HG02973 (cell line): ENCODE results near the gene CEP41.

Experiments
- ATAC-seq: cut with Tn5 transposase; IDR thresholded peaks from one replicate; pipeline ENCODE4 v1.9.1; 2021; ENCODE audit warnings: moderate library complexity; ENCODE audit not compliant: unreplicated experiment

Gene CEP41

GRCh38 chr7:130372402-130373165 lies 68.2 kb downstream of the CEP41 start:
- ATAC-seq: no peak

DNA sequence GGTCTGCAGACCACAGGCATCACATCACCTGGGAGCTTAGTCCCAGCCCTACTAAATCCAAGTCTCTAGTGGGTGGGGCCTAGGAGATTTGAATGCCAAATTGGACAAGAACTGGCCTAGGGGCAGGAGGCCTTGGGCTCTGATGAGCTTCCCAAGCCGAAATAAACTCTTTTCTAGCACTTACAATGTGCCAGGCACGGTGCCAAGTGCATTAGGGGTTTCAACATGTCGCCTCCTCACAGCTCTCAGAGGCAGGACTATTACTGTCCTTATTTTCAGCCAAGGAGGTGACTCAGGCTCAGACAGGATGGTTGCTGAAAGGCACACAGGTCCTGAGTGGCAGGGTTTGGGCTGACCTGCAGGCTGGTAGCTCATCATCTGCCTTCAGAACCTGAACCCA lies 69.8 kb downstream of the CEP41 start:
- ATAC-seq: no peak

DNA sequence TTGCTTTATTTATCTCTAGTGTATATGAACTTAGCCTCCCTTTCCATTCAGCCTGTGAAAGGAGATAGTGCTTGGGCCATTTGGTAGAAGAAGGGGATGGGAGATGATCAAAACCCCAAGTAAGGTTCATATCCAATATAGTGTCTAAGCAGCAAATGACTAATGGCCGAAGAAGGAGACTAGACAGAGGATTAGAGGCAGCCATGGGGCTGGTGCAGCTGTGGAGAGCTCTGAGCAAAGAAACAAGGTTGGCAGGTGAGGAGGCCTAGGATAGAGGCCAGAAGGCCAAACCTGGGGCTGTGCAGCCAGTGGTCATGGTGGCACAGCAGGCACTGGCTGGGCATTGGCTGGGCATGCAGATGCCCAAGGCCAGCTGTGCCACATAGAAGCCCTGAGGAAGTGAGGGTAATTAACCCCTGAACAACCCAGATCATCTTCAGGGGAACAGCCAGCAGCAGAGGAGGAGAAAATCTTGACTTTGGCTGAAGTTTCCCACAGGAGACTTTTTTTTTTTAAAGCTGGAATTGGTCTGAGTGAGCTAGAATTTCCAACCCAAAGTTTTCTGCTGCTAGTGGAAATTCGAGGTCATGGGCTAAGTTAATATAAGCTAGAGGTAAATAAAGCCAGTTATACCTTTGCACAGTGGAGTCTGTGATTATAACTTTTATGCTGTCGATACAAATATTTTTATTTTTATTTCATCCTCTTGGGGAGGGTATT lies 70.8 kb downstream of the CEP41 start:
- no peak for ATAC-seq

GRCh38 chr7:130369110-130369711 lies 71.6 kb downstream of the CEP41 start:
- ATAC-seq: no peak

DNA sequence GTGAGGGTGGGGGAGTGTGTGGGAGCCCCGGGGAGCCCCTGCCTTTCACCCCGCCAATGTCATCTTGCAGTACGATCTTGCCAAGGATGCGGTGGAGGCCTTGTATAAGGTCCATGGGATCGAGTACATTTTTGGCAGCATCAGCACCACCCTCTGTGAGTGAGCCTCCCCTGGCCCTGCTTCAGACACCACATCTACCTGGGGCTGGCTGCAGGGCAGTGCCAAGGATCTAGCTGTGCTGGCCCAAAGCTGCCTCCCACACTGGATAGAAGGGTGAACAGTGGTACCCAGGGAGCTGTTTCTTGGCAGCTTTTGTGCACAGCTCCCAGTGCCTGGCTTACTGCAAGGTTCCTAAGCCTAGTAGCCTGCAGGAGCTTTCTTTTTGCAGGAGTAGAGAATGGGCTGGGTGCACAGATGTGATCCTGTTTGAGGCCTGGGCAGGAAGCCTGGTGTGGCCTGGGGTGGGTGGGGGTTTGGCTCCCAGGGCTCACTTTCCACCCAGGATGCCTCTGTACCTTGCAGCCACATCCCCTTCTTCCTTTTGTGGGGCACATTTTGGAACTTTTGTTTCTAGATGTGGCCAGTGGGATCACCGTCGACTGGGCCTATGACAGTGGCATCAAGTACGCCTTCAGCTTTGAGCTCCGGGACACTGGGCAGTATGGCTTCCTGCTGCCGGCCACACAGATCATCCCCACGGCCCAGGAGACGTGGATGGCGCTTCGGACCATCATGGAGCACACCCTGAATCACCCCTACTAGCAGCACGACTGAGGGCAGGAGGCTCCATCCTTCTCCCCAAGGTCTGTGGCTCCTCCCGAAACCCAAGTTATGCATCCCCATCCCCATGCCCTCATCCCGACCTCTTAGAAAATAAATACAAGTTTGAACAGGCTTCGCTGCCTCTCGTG lies 72.7 kb downstream of the CEP41 start:
- ATAC-seq: no peak

DNA sequence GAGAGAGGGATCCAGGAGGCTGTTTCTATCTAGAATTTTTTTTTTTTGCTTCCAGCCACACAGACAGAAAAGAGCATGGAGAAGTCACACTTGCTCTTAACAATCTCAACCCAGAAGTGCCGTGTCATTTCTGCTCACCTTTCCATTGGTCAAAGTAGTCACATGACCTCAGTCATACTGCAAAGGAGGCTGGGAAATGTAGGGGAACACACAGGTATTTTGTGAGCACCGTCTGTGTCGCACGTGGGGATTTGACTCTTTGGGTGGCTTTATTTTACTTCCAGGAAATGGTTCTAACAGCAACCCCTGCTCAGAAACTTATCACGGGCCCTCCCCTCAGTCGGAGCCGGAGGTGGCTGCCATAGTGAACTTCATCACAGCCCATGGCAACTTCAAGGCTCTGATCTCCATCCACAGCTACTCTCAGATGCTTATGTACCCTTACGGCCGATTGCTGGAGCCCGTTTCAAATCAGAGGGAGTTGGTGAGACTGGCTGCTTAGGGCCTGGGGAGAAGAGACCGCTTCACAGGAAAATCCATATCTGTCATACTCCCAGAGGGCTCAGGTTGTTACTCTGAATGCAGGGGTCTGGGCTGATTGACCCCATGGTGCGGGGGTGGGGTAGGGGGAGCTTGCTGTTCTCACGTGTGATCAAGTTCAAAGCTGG lies 73.6 kb downstream of the CEP41 start:
- no peak for ATAC-seq

DNA sequence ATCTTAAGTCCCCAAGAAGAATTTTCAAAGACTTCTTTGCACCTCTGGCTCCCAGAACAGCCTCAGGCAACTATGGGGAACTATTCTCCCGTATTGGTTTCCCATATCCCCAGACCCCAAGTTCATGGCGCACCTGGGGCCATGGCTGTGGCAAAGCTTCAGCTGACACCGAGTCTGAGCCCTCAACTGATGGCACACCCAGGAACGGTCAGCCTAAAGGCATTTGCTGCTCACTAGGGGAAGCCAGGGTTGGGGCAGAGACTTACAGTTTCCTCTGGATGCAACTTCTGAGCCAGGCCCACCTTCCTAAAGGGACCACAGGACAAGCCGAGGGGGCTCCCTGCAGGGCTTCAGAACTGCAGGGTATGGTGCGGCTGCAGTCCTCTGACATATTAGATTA lies 74.3 kb downstream of the CEP41 start:
- ATAC-seq: no peak

DNA sequence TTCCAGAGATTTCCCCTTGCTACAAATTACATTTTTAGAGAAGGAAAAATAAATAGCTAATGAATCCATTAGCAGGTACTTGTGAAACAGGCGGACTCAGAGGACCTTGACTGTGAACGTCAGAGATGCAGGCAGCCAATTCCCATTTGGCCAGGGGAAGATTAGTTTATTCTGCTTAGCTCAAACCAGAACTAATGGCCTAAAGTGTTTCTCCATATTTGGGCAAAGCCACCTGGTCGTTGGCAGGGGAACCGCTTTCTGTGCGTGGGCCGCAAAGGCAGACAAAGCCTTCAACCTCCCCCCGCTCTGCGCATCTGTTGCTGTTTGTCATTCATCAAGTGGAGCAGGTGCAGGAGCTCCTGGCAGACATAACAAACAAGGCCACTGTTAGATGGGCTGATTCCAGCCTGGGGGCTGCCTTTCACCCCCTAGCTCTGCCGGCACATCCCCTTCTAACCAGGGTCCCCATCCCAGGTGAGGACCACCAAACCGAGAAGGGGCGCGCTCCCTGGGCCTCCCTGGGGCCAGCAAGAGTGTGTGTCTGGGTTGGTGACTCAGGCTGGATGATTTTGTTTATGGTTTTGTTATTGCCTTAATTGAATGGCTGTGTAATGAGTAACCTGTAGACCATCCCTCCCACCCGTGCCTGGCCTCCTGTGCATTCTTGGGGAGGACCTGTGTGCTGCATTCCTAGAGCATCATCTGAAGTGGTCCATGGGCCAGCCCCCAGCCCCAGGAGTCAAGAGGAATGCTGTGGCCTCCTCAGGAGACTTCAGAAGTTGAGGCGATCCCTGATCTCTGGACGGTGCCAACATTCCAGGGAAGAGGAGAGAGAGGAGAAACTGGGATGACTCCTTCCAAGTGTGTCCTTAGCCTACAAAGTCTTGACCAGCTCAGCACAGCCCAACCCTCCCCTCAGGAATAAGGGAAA lies 75.0 kb downstream of the CEP41 start:
- no peak for ATAC-seq

- ATAC-seq: no peak
These were observed 75.7 kb downstream of the CEP41 start for GRCh38 chr7:130365088-130365487.

DNA sequence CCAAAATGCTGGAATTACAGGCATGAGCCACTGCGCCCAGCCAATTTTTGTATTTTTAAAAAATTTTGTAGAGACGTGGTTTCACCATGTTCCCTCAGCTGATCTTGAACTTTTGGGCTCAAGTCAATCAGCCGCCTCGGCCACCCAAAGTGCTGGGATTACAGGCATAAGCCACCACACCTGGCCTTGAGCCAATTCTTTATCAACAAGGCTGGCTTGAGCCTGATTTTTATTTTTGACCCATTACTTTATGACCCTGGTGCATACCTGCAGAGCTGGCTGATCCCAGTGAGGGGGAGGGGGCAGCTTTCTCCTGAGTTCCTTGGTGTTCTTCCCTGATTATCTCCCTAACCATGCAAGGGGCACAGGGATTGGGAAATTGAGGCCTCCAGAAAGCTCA lies 76.4 kb downstream of the CEP41 start:
- ATAC-seq: no peak

- no peak for ATAC-seq
These were observed 77.6 kb downstream of the CEP41 start for GRCh38 chr7:130363026-130363847.

DNA sequence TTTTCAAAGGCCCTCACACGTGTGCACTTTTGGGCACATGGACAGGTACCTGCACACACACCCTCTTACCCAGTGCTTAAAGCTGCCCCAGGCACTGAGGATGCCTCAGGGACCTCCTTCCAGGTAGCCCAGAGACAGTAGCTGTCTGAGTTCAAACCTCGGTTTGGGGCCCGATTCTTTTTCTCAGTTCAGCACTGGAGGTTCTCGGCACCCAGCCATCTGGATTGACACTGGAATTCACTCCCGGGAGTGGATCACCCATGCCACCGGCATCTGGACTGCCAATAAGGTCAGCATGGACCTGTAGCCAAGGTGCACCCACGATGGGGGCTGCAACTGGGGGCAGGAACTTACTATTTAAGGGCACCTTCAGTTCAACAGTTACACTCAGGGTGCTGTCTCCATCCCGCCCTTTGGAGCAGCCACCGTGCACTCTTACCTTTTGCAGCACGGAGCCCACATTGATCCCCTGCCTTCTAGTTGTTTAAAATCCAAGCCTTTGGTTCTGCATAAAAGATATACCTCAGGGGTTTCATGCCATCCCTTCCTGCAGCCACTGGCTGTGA lies 78.5 kb downstream of the CEP41 start:
- no peak for ATAC-seq

DNA sequence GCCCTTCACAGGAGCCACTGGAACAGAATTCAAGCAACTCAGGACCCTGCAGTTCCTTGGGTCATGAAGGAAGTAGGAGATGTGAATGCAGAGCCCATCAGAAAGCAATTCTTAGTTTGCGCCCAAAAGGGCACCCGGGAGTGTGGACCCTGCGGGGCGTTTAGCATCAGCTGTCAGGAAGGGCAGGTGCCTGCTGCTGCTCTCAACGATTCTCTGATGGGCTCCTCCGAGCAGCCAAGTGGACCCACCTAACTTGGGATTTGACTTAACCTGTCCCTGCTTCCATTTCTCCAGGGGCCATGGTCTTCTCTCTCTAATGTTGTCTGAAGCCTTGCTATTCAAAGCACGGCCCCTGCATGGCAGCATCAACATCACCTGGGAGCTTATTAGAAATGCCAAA lies 79.1 kb downstream of the CEP41 start:
- no peak for ATAC-seq

- ATAC-seq: no peak
These were observed 80.3 kb downstream of the CEP41 start for GRCh38 chr7:130360518-130360917.

DNA sequence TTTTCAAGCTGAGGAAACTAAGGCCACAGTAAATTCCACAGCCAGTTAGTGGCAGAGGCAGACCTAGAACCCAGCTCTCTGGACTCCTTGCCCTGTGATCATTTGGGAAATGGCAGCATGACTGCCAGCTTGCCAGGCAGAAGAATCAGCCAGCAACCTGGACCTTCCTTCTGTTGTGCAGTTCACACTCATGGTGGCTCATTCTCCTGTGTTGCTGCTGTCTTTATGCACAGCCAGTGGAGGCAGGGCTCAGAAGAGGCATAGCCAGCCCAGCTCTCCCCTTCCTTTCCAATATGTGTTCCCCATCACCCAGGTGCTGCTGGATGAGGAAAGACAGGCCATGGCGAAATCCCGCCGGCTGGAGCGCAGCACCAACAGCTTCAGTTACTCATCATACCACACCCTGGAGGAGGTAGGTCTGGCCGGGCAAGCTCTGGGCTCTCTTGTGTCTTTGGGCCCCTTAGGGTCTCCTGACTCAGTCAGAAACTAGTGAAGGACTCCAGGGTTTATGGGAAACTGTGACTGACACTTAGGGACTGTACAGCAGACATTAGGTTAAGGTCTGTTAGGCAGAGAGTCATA lies 81.4 kb downstream of the CEP41 start:
- no peak for ATAC-seq

DNA sequence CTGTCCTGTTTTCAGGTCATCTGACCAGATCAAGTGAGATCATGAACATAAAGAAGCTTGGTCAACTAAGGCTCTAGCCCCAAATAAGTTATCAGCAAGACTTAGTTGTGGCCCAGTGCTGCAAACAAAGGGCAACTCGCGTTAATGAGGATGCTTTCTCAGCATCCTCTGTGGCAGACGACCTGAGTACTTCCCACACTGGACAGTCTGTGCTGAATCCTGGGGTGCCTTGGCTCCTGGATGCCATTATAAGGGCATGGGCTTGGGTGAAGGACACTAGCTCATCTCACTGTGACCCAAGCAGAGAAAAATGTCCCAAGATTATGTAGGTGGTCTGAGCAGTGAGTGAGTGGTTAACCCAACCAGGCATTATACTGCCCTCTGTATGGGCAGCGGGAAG lies 82.3 kb downstream of the CEP41 start:
- no peak for ATAC-seq

DNA sequence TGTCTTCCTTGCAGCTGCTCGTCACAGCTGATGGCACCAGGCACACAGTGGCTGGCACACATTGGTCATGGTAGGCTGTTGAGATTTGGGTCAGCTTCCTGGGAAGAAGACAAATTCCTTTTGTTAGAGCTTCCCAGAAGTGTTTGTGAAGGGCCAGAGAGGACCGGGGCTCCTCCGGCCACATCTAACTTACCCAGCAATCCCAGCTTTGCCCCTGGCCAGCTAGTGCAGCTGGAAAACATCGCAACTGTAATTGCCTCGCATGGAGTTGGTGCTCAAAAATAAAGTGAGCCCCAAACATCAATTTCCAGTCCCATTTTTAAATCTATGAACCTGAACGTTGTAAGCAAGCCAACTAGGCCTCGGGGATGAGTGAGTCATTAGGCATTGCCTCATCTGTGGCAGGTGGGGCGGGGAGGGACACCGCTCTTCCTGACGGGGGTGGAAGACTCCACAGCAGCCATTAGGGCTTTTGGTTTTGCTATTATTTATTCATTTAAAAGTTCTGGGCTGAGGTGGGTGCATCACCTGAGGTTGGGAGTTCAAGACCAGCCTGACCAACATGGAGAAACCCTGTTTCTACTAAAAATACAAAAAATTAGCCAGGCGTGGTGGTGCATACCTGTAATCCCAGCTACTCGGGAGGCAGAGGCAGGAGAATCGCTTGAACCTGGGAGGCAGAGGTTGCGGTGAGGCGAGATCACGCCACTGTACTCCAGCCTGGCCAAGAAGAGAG lies 83.8 kb downstream of the CEP41 start:
- no peak for ATAC-seq
